ENCODE results near the gene SOHLH1. TPM values are rescaled to one million over a fixed set of nuclear protein-coding genes. Genes with fewer than 3 reads are reported as not detected.

The SOHLH1 gene, protein sequence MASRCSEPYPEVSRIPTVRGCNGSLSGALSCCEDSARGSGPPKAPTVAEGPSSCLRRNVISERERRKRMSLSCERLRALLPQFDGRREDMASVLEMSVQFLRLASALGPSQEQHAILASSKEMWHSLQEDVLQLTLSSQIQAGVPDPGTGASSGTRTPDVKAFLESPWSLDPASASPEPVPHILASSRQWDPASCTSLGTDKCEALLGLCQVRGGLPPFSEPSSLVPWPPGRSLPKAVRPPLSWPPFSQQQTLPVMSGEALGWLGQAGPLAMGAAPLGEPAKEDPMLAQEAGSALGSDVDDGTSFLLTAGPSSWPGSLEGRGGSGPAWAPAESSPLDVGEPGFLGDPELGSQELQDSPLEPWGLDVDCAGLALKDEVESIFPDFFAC
- not detected for total RNA-seq

- no peak for ATAC-seq
- intact Hi-C loops (cut with DNase I) = no loop called here
- no peak for DNase-seq (ENCODE audit: low spot score)
Measured at GRCh38 chr9:135699440-135699839, at the start of gene SOHLH1. TSS of gene SOHLH1 (minus strand) at chr9:135699481. CDS start at chr9:135699467, 14 bp downstream.

- intact Hi-C loops (cut with DNase I) = no loop called here
- ATAC-seq (no peak), DNase-seq (ENCODE audit: low spot score) (no peak)
Measured at GRCh38 chr9:135748676-135749075, 49.4 kb upstream of the SOHLH1 start.

DNA sequence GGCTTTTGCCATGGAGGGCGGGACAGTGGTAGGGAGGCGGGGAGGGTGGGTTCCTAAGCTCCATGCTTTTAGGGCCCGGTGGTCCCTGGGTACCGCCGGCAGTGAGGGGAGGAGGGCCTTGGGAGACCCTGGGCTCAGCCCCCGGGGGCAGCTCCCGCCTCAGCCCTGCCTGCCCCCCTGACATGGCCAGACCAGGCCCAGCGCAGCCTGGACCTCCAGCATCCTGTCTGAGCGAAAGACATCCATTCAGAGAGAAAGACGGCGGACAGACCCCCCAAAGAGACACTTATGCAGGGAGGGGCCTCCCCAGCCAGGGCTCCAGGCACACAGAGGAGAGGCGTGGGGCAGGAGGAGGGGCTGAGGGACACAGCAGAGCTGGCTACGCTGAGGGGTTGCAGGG is 48.0 kb upstream of the SOHLH1 start:
- intact Hi-C loops (cut with DNase I) = no loop called here
- no peak for ATAC-seq

DNA sequence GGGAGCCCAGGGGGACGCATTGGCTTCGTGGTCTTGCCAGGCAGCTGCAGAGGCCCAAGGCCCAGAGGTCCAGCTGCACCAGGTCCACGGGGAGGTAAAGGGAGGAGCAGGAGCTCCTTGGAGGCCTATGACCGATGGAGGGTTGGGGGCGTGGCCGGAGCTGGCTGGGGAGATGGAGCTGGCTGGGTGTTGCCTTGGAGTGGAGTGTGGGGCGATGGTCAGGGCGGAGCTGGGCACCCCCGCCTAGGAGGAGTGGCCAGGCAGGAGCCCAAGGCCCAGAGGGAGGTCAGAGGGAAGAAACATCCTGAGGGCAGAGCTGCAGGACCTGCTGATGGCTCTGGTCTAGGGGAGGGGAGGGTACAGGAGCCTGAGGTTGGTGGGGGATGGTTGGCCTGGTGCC is 47.3 kb upstream of the SOHLH1 start:
- no peak for DNase-seq (ENCODE audit: low spot score)
- no peak for ATAC-seq
- intact Hi-C loops (cut with DNase I) = no loop called here

More for the DNA sequence above, 48.0 kb upstream of the SOHLH1 start:
- DNase-seq (ENCODE audit: low spot score) = no peak

- DNase-seq (ENCODE audit: low spot score) (no peak), ATAC-seq (no peak)
- intact Hi-C loops (cut with DNase I) = no loop called here
Measured at GRCh38 chr9:135745686-135746324, 46.5 kb upstream of the SOHLH1 start.

DNA sequence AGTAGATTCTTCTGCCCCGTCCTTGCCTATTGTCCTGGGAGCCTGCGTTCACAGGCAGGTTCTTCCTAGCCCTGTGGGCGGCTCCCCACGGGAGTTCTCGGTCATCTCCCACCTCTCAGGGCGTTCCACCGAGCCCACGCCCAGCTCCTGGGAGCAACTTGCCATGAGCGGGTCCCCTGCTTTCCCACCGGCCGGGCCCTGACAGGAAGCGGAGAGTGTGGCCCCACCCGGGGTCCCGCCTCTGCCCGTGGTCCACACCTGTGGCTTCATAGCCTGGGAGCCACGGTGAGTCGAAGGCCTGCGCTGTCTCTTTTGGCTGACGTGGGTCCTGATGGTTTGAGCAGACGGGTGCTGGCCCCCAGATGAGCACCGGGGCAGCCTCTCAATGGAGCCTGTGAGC is 45.9 kb upstream of the SOHLH1 start:
- intact Hi-C loops (cut with DNase I) = no loop called here
- DNase-seq (ENCODE audit: low spot score) = no peak
- no peak for ATAC-seq

DNA sequence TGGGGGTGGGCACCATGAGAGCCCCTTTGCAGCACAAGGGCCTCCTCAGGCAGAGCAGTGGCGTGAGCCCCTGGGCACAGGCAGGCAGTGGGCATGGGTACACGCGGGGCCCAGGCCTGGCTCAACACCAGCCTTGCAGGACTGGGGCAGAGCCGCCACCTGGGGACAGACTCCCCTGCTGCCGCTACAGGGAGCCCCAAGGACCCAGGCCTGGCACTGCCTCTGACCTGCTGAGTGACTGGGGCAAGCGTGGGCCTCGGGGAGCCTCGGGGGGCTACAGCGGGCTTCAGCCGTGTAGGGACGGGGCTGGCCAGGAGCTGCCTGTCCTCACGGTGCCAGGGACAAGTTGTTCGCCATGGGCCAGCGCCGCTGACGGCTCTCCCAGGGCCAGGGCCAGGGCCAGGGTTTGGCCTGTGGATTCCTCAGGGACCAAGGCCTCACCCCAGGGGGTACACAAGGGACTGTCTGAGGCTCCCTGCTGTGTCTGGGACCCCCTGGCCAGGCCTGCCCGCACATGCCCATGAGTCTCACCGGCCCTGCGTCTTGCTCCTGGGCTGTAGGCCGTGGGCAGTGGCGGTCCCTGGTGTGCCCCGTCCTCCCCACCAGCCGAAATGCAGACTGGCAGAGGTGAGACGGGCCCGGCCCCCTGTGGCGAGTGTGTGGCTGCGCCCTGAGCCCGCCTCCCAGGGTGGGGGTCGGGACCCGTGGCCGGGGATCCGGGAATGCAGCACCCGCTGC is 45.2 kb upstream of the SOHLH1 start:
- intact Hi-C loops (cut with DNase I) = no loop called here
- DNase-seq (ENCODE audit: low spot score) = no peak
- ATAC-seq = no peak

DNA sequence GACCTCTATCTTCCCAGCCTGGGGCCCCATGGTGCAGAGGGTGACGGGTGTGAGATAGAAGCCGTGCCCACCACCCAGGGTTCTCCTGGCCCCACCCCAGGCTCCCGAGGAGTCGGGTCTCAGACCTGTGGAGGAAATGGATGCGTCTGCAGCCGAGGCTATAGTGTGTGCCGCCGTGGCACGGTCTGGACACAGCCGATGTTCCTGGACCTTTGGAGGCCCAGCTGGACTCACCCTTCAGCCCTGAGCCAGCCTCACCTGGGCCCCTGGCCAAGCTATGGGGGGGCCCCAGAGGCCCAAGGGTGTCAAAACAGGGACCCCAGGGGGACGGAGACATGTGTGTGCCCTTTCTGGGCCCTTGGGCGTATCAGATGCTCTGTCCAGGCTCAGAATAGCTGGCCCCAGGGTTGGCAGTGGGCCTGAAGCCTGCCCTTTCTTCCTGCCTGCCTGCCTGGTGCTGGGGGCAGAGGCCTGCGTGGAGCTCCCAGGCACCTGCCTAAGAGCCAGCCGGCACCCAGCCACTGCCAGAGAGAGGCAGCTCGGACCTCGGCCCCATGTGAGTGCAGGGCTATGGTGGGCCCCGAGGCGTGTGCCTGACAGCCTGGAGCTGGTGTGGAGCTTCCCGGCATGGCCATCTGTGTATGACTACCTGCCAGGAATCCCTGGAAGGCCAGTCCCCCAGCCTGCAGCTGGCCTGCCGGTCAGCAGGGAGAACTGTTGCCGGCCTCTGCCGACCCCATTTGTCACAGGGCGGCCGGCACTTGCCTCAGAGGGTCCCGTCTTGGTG is 44.5 kb upstream of the SOHLH1 start:
- no peak for ATAC-seq
- intact Hi-C loops (cut with DNase I) = no loop called here
- DNase-seq (ENCODE audit: low spot score) = no peak

DNA sequence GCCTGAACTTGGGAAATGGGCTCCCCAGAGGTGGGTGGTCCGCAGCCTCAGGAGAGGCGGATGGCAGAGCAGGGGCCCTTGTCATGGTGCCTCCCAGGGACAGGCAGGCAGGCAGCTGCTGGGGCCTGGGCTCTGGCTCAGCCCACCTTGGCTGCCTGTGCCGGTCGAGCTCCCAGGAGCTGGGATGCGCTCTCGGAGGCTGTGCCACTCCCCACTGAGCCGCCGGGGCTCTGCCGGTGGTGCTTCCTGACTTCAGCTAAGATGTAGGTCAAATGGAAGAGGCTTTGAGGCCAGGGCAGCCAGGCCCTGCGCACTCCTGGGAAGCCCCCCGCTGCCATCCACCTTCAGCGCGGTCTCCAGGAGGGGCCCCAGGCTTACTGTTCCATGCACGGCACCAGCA is 43.7 kb upstream of the SOHLH1 start:
- ATAC-seq (no peak), DNase-seq (ENCODE audit: low spot score) (no peak)
- intact Hi-C loops (cut with DNase I) = no loop called here

- ATAC-seq (no peak), DNase-seq (ENCODE audit: low spot score) (no peak)
- intact Hi-C loops (cut with DNase I) = no loop called here
Measured at GRCh38 chr9:135741276-135742219, 42.3 kb upstream of the SOHLH1 start.

DNA sequence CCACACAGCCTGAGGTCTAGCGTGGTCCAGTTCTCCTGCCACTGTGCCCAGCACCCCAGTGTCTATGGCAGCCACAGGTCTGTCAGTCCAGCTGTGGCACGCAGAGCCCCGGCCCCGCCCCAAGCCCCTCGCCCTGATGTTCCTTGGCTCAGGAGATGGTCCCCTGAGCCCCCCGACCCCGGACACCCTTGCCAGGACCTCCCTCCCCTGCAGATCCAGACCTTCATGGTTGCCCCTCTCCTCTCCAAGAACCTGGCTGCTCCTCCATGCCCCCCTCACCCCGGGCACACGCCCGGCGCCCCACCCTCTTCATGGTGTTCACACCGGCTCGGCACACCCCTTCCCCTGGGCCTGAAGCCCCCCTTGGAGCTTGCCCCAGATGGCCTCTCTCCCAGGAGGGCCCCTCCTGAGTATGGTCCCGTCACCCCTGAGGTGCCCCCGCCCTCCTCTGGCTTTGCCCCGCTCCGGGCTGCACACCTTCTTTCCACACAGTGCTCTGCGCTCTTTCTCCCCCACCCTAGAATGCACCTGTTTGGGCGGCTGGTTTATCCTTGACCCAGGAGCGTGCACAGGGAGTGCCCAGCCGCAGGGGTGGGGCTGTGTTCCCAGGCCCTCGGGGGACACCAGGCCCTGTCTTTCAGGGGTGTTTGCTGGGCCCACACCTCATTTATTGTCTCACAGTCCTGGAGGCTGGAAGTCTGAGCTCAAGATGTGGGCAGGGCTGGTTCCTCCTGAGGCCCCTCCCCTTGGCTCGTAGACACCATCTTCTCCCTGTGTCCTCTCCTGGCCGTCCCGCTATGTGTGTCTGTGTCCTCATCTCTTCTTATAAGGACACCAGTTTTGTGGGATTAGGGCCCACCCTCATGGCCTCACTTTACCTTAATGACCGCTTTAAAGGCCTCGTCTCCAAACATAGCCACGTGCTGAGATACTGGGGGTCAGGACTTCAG is 40.3 kb upstream of the SOHLH1 start:
- ATAC-seq (no peak), DNase-seq (ENCODE audit: low spot score) (no peak)
- intact Hi-C loops (cut with DNase I) = no loop called here

- intact Hi-C loops (cut with DNase I) = no loop called here
- DNase-seq (ENCODE audit: low spot score) = no peak
- no peak for ATAC-seq
Measured at GRCh38 chr9:135737840-135738521, 38.7 kb upstream of the SOHLH1 start.

GRCh38 chr9:135736979-135737839 is 37.9 kb upstream of the SOHLH1 start:
- intact Hi-C loops (cut with DNase I) = no loop called here
- DNase-seq (ENCODE audit: low spot score) (no peak), ATAC-seq (no peak)

DNA sequence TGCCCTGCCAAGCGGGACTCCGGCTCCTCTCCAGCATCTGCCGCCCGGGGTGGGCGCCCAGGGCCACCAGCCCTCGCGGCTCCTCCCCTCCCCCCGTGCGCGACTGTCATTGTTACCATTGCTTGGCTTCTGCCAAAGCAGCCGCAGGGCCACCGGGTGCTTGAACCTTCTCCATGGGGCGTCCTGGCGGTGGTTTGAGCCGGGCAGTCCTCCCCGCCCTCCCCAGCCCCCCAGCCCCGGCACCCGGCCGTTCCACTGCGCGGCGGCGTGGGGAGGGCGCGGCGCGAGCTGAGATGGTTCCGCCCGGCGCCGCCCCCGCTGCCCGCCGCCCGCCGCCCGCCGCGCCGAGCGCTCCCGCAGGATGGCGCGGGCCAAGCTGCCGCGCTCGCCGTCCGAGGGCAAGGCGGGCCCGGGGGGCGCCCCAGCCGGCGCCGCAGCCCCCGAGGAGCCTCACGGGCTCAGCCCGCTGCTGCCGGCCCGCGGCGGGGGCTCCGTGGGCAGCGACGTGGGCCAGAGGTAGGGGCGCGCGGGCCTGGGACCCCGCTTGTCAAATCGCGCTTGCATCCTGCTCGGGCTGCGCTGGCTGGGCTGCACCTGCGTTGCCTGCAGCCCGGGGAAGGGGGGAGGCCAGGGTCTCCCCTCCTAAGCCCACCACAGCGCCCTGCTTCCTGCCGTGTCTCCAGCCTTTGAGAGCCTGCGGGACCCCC is 37.1 kb upstream of the SOHLH1 start:
- ATAC-seq (no peak), DNase-seq (ENCODE audit: low spot score) (no peak)
- intact Hi-C loops (cut with DNase I) = no loop called here

DNA sequence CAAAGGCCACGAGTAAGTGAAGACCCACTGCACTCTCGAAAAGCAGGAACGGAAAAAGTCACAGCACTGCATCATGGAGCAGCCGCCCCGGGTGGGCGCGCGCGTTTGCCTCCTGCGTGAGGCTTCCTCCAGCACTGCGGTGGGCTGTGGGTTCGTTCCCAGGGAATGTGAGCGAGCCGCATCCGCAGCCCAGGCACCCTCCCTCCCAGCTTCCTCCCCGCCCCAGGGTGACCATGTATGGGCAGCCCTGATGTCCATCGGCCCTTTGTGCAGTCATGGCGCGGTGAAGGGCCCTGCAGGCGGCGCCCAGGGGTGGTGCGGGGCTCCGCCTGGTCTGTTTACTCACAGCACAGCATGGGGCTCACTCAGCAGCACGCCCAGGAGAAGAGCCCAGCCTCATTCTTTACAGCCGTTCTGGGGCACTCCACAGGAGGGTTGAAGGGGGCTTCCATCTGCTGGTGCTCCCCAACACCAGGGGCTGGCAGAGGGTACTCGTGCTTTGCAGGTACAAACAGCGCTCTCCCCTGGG is 35.4 kb upstream of the SOHLH1 start:
- no peak for ATAC-seq
- DNase-seq (ENCODE audit: low spot score) = no peak
- intact Hi-C loops (cut with DNase I) = no loop called here
